Spinal cord (tissue), 10 donors: ENCODE data around the gene CDC42EP2. TPM values are rescaled to one million over a fixed set of nuclear protein-coding genes. Genes with fewer than 3 reads are reported as not detected.

Experiments used
- DNase-seq, 6 donors: peaks; one replicate each; pipeline versions ENCODE4 v3.0.0 to v3.0.0-alpha.2; 2013 to 2015; ENCODE audit warnings: low spot score in 6 of 6, low read depth in 4 of 6
- H3K27ac ChIP-seq: one replicate; pipeline ENCODE4 v1.5.1; 2013; ENCODE audit warnings: low read depth, low read length, control low read depth
- H3K27me3 ChIP-seq: one replicate; pipeline ENCODE4 v1.6.1; 2013; ENCODE audit warnings: low read length; ENCODE audit not compliant: control insufficient read depth, insufficient read depth
- H3K36me3 ChIP-seq: one replicate; pipeline ENCODE4 v1.6.1; 2013; ENCODE audit warnings: low read length; ENCODE audit not compliant: control insufficient read depth, insufficient read depth
- H3K4me1 ChIP-seq: one replicate; pipeline ENCODE4 v1.6.1; 2013; ENCODE audit warnings: low read length; ENCODE audit not compliant: control insufficient read depth, insufficient read depth
- H3K4me3 ChIP-seq: one replicate; pipeline ENCODE4 v1.5.1; 2013; ENCODE audit warnings: low read depth, low read length, control low read depth
- H3K9me3 ChIP-seq: one replicate; pipeline ENCODE4 v1.6.1; 2013; ENCODE audit warnings: low read length; ENCODE audit not compliant: control insufficient read depth, insufficient read depth
- whole genome bisulfite sequencing: methylation state at CpG from one replicate; pipeline ENCODE4 v1.1.5; 2013; ENCODE audit warnings: missing lambda C conversion rate; ENCODE audit not compliant: insufficient coverage; 5-methylcytosine and 5-hydroxymethylcytosine counted together
- polyA plus RNA-seq, 2 donors: library from polyadenylated mRNA; unstranded; fragments of 120-200 nt; gene quantifications; one replicate each; pipeline ENCODE4 v1.2.1, GENCODE V29; 2013; ENCODE audit not compliant: insufficient read length in 2 of 2
- total RNA-seq, 2 donors: library from RNA; depleted of rRNA in 1 of 2; stranded (reverse); fragments of 120-200 nt in 1 of 2; fragments of >200 nt in 1 of 2; gene quantifications; one replicate each; pipeline versions ENCODE4 v1.2.3 to v1.2.4, GENCODE V29; 2013 to 2014
- donor health status: healthy.

CDC42EP2 gene
- total and polyA plus RNA-seq, 4 donors = 5.7 to 10.0 (median 7.1) TPM

GRCh38 chr11:65295571-65296341, 18.9 kb upstream of the CDC42EP2 start:
- Histone ChIP-seq H3K27ac (no peak overlapping the region), H3K27me3 (no peaks in the 10 kb centered on the region), H3K36me3 (peaks cover 30% of the 10 kb centered on the region), H3K4me3 (no peak overlapping the region), H3K9me3 (no peaks in the 10 kb centered on the region), H3K4me1 (peaks cover 39% of the 10 kb centered on the region)
- WGBS = 94% methylated on average over 10 of the region's 11 CpGs
- DNase-seq = no peak

GRCh38 chr11:65297026-65297672, 17.5 kb upstream of the CDC42EP2 start:
- Histone ChIP-seq H3K4me3 (no peak overlapping the region), H3K4me1 (peaks cover 42% of the 10 kb centered on the region), H3K9me3 (no peaks in the 10 kb centered on the region), H3K27ac (no peak overlapping the region), H3K36me3 (peaks cover 36% of the 10 kb centered on the region), H3K27me3 (no peaks in the 10 kb centered on the region)
- 91% methylated on average over 9 of the region's 12 CpGs for WGBS
- DNase-seq = no peak

- Histone ChIP-seq H3K27ac (peak overlapping the region; percentile 76), H3K4me1 (peaks cover 42% of the 10 kb centered on the region), H3K36me3 (peaks cover 39% of the 10 kb centered on the region), H3K27me3 (no peaks in the 10 kb centered on the region), H3K4me3 (no peak overlapping the region), H3K9me3 (no peaks in the 10 kb centered on the region)
- WGBS = 27% methylated on average over 8 of the region's 8 CpGs
- peak in 2 of 6 donors; percentile 70 to 81 for DNase-seq
Observed at GRCh38 chr11:65298131-65298535, 16.5 kb upstream of the CDC42EP2 start.

GRCh38 chr11:65298655-65299179, 15.9 kb upstream of the CDC42EP2 start:
- H3K4me1 ChIP-seq = peaks cover 42% of the 10 kb centered on the region
- H3K9me3 ChIP-seq = no peaks in the 10 kb centered on the region
- H3K27me3 ChIP-seq = no peaks in the 10 kb centered on the region
- peak overlapping the region; percentile 76 for H3K27ac ChIP-seq
- H3K4me3 ChIP-seq = no peak overlapping the region
- WGBS = 10% methylated on average over 9 of the region's 12 CpGs
- DNase-seq = peak in 4 of 6 donors; percentile 71 to 92 (median 81)
- peaks cover 39% of the 10 kb centered on the region for H3K36me3 ChIP-seq

- no peak for DNase-seq
- H3K4me1 ChIP-seq = peaks cover 47% of the 10 kb centered on the region
- peaks cover 33% of the 10 kb centered on the region for H3K36me3 ChIP-seq
- H3K27ac ChIP-seq = no peak overlapping the region
- no peaks in the 10 kb centered on the region for H3K27me3 ChIP-seq
- no peak overlapping the region for H3K4me3 ChIP-seq
- H3K9me3 ChIP-seq = no peaks in the 10 kb centered on the region
- 76% methylated on average over 12 of the region's 17 CpGs for WGBS
Observed at GRCh38 chr11:65300621-65301275, 13.9 kb upstream of the CDC42EP2 start.

GRCh38 chr11:65301491-65302329, 13.0 kb upstream of the CDC42EP2 start:
- Histone ChIP-seq H3K36me3 (peaks cover 30% of the 10 kb centered on the region), H3K4me1 (peaks cover 47% of the 10 kb centered on the region), H3K9me3 (no peaks in the 10 kb centered on the region), H3K27me3 (no peaks in the 10 kb centered on the region), H3K4me3 (no peak overlapping the region), H3K27ac (peak overlapping the region; percentile 27)
- 65% methylated on average over 12 of the region's 12 CpGs for WGBS
- no peak for DNase-seq

- Histone ChIP-seq H3K36me3 (peaks cover 18% of the 10 kb centered on the region), H3K27ac (no peak overlapping the region), H3K27me3 (no peaks in the 10 kb centered on the region), H3K9me3 (no peaks in the 10 kb centered on the region), H3K4me1 (peaks cover 37% of the 10 kb centered on the region), H3K4me3 (no peak overlapping the region)
- no peak for DNase-seq
- WGBS = 100% methylated on average over 3 of the region's 3 CpGs
Observed at GRCh38 chr11:65303555-65303954, 11.1 kb upstream of the CDC42EP2 start.

- no peaks in the 10 kb centered on the region for H3K9me3 ChIP-seq
- H3K4me3 ChIP-seq = no peak overlapping the region
- DNase-seq = no peak
- peaks cover 18% of the 10 kb centered on the region for H3K36me3 ChIP-seq
- no peak overlapping the region for H3K27ac ChIP-seq
- no peaks in the 10 kb centered on the region for H3K27me3 ChIP-seq
- 99% methylated on average over 4 of the region's 4 CpGs for WGBS
- peaks cover 37% of the 10 kb centered on the region for H3K4me1 ChIP-seq
Observed at GRCh38 chr11:65304110-65304509, 10.6 kb upstream of the CDC42EP2 start.

GRCh38 chr11:65304613-65305012, 10.1 kb upstream of the CDC42EP2 start:
- 97% methylated on average over 6 of the region's 7 CpGs for whole genome bisulfite sequencing
- Histone ChIP-seq H3K4me1 (peaks cover 33% of the 10 kb centered on the region), H3K27me3 (no peaks in the 10 kb centered on the region), H3K27ac (no peak overlapping the region), H3K36me3 (peaks cover 18% of the 10 kb centered on the region), H3K9me3 (no peaks in the 10 kb centered on the region), H3K4me3 (no peak overlapping the region)
- no peak for DNase-seq
